ENCODE data around the gene C11orf24.

Gene C11orf24

GRCh38 chr11:68312117-68312779 lies 40.5 kb upstream of the C11orf24 start, which contains the start of gene LRP5:
Gene LRP5, plus strand, starts transcription at chr11:68312591. Its CDS starts 124 bp downstream, at chr11:68312715.
- Histone ChIP-seq H3F3A (ENCODE audit: insufficient read depth, low read length) (peaks cover 14% of the 10 kb centered on the region; the same call in 1 of the 2 replicates), H3K4me3 (ENCODE audit: low read length) (peak within 1 kb of the TSS; percentile 62)

GRCh38 chr11:68311160-68312116 lies 39.7 kb upstream of the C11orf24 start:
- Histone ChIP-seq H3K36me3 (replicated peaks; ENCODE audit: insufficient read depth, low read length) (no peaks in the 10 kb centered on the region), H3K79me2 (ENCODE audit: low read length) (peaks cover 26% of the 10 kb centered on the region), H3K4me1 (ENCODE audit: low read length) (peaks cover 7% of the 10 kb centered on the region), H3K4me2 (ENCODE audit: low read depth, low read length) (no peak overlapping the region), H4K20me1 (ENCODE audit: insufficient read depth, low read length) (no peaks in the 10 kb centered on the region), H3K9me3 (replicated peaks; ENCODE audit: insufficient read depth, low read length) (no peaks in the 10 kb centered on the region), H3K9ac (ENCODE audit: low read length) (no peak overlapping the region), H2AFZ (ENCODE audit: low read length) (no peak overlapping the region), H3K27me3 (replicated peaks; ENCODE audit: insufficient read depth, low read length) (no peaks in the 10 kb centered on the region), H3K9me2 (replicated peaks; ENCODE audit: insufficient read depth, low read length) (no peaks in the 10 kb centered on the region), H3K4me3 (ENCODE audit: low read length) (no peak overlapping the region), H3F3A (ENCODE audit: insufficient read depth, low read length) (peaks cover 14% of the 10 kb centered on the region; the same call in 1 of the 2 replicates), H3K27ac (ENCODE audit: low read length) (no peak overlapping the region)
- no peak for TF ChIP-seq EZH2phosphoT487 (IDR thresholded peaks at IDR 0.05; ENCODE audit: low read length)
- no peak for TF ChIP-seq CTCF (IDR thresholded peaks at IDR 0.05; ENCODE audit: low read length)
- no peak for TF ChIP-seq EZH2 (optimal IDR thresholded peaks at IDR 0.05; ENCODE audit: low read depth, low read length)
- DNase-seq: no peak

More at GRCh38 chr11:68312117-68312779, 40.5 kb upstream of the C11orf24 start, which contains the start of gene LRP5:
- H4K20me1 ChIP-seq (ENCODE audit: insufficient read depth, low read length): no peaks in the 10 kb centered on the region
- no peak within 1 kb of the TSS for H3K27ac ChIP-seq (ENCODE audit: low read length)
- peak within 1 kb of the TSS; percentile 25 for H2AFZ ChIP-seq (ENCODE audit: low read length)
- TF ChIP-seq EZH2phosphoT487 (IDR thresholded peaks at IDR 0.05; ENCODE audit: low read length) (no peak), CTCF (IDR thresholded peaks at IDR 0.05; ENCODE audit: low read length) (no peak)
- H3K9me2 ChIP-seq (replicated peaks; ENCODE audit: insufficient read depth, low read length): no peaks in the 10 kb centered on the region
- H3K4me2 ChIP-seq (ENCODE audit: low read depth, low read length): peak within 1 kb of the TSS; percentile 82
- no peaks in the 10 kb centered on the region for H3K9me3 ChIP-seq (replicated peaks; ENCODE audit: insufficient read depth, low read length)
- peak; percentile 35 for DNase-seq
- no peaks in the 10 kb centered on the region for H3K27me3 ChIP-seq (replicated peaks; ENCODE audit: insufficient read depth, low read length)
- no peaks in the 10 kb centered on the region for H3K36me3 ChIP-seq (replicated peaks; ENCODE audit: insufficient read depth, low read length)
- H3K4me1 ChIP-seq (ENCODE audit: low read length): peaks cover 7% of the 10 kb centered on the region
- H3K79me2 ChIP-seq (ENCODE audit: low read length): peaks cover 33% of the 10 kb centered on the region
- H3K9ac ChIP-seq (ENCODE audit: low read length): peak within 1 kb of the TSS; percentile 40

GRCh38 chr11:68309621-68310185 lies 37.9 kb upstream of the C11orf24 start:
- Histone ChIP-seq H3K9me2 (replicated peaks; ENCODE audit: insufficient read depth, low read length) (no peaks in the 10 kb centered on the region), H3K79me2 (ENCODE audit: low read length) (peaks cover 12% of the 10 kb centered on the region), H3K4me1 (ENCODE audit: low read length) (peaks cover 7% of the 10 kb centered on the region), H2AFZ (ENCODE audit: low read length) (no peak overlapping the region), H3K27me3 (replicated peaks; ENCODE audit: insufficient read depth, low read length) (no peaks in the 10 kb centered on the region), H3K9me3 (replicated peaks; ENCODE audit: insufficient read depth, low read length) (no peaks in the 10 kb centered on the region), H3K36me3 (replicated peaks; ENCODE audit: insufficient read depth, low read length) (no peaks in the 10 kb centered on the region), H3K4me2 (ENCODE audit: low read depth, low read length) (no peak overlapping the region), H3K4me3 (ENCODE audit: low read length) (no peak overlapping the region), H3K27ac (ENCODE audit: low read length) (no peak overlapping the region), H3K9ac (ENCODE audit: low read length) (no peak overlapping the region), H3F3A (ENCODE audit: insufficient read depth, low read length) (peaks cover 14% of the 10 kb centered on the region; the same call in 1 of the 2 replicates), H4K20me1 (ENCODE audit: insufficient read depth, low read length) (no peaks in the 10 kb centered on the region)
- DNase-seq: no peak
- TF ChIP-seq CTCF (IDR thresholded peaks at IDR 0.05; ENCODE audit: low read length) (no peak), EZH2 (optimal IDR thresholded peaks at IDR 0.05; ENCODE audit: low read depth, low read length) (no peak), EZH2phosphoT487 (IDR thresholded peaks at IDR 0.05; ENCODE audit: low read length) (no peak)
